DMS114 treated with DMSO at 0.1 percent for 48 hours (cell line): ENCODE results near the gene CHN1.
A peak's percentile ranks its signal among the peaks of the same experiment; 100 is the strongest.

ENCODE experiments used
- DNase-seq: peaks from one replicate; lab custom pipeline; 2025; ENCODE audit not compliant: unreplicated experiment; lab: John Stamatoyannopoulos, UW

The CHN1 gene

DNA sequence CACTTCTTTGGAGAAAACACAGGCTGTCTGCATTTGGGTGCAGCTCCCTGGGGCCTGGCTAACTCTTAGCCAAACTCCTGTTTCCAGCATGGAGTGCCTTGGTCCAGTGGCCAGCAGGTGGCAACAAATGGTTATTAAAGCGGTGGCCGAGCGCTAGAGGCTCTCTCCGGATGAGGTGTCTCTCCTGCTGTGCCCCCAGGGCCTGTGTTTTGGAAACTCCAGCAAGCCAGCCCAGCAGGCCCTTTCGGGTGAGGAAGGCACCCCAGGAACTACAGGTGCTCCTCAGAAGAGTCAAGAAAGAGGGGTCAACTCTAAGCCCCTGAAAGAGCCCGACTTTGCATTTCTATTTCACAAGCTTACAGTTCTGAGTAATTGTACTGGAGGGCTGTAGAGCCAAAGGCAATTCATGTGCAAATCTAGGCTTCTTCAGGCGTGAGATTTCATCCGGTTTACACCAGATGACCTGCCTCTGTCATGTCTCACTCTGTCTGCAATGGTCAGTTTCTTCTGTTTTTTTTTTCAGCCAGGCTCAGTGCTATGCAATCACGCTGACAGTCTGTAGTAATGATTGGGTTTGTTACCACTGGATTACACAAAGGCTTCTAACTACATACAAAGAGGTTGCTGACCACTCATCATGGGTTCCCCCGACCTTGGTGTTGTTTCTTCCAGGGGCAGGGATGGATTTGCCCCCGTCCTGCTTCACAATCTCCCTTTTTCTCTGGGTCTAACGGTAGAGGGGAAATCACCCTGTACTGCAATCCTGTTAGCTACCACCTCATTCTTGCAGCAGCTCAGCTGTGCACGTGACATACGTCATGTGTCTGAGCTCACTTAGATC, 233.3 kb downstream of the CHN1 start:
- DNase-seq, result peak; percentile 32

DNA sequence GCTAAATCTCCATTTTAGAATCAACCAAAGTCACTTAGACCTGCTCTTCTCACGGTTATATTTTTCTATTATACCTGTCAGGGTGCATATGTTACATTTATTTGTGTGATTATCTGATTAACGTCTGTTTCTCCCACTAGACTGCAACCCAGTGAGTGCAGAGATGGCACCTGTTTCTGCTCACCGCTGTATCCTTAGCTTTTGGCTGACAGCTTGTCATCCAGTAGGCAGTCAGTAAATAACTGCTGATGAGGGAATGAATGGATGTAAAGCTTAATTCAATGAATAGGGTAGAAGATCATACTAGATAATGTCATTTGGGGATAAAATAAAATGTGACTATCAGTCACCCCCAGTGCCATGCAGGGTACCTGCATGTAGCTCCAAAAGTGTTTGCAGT, 234.0 kb downstream of the CHN1 start:
- DNase-seq, result no peak

DNA sequence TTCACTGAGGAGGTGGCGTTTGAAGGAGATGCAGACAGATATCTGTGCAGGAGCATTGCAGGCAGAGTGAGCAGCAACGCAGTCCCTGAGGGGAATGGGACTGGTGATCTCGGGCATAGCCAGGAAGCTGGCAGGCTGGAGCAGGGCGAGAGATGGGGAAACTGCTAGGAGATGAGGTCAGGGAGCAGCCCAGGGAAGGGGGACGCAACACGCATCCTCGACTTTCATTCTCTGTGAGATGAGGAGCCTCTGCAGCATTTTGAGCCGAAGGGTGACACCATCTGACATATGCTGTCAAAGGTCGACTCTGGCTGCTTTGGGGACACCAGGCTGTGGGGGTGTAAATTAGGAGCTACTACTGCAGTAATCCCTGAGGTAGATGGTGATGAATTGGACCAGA, 236.6 kb downstream of the CHN1 start:
- no peak for DNase-seq

DNA sequence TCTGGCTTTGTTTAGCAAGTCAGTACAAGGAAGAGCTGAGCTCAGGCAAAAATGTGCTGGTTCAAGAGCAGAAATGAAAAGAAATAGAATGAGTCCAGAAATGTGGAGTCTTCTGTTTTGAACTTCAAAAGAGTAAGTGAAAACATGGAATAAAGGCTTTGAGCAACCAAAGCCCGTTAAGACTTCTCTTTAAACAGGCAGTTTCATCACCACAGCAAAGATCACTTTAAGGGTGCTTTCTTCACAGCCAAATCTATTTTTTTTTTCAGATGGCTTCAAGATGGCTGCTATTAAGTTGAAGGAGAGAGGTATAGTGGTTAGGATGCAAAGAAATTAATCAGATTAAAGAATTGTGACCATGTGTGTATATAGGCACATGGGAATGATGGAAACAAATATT, 238.9 kb downstream of the CHN1 start:
- DNase-seq, result no peak

DNA sequence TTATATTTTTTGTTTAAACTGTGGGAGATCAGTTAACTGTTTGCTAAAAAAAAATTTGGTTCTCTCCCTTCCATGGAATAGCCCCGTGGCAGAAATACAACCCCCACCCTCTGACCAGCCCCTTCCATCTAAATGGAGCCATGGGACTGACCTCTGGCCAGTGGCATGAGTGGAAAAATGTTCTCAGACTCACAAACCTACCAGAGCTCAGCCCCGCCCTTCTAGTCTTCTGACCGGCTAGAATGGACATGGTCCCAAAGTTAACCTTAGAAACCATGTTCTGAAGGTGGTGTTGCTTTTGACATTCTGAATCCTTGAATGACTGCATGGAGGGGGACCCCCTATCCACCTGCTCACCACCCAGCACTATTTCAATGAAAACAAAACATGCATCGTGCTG, 239.6 kb downstream of the CHN1 start:
- no peak for DNase-seq

DNA sequence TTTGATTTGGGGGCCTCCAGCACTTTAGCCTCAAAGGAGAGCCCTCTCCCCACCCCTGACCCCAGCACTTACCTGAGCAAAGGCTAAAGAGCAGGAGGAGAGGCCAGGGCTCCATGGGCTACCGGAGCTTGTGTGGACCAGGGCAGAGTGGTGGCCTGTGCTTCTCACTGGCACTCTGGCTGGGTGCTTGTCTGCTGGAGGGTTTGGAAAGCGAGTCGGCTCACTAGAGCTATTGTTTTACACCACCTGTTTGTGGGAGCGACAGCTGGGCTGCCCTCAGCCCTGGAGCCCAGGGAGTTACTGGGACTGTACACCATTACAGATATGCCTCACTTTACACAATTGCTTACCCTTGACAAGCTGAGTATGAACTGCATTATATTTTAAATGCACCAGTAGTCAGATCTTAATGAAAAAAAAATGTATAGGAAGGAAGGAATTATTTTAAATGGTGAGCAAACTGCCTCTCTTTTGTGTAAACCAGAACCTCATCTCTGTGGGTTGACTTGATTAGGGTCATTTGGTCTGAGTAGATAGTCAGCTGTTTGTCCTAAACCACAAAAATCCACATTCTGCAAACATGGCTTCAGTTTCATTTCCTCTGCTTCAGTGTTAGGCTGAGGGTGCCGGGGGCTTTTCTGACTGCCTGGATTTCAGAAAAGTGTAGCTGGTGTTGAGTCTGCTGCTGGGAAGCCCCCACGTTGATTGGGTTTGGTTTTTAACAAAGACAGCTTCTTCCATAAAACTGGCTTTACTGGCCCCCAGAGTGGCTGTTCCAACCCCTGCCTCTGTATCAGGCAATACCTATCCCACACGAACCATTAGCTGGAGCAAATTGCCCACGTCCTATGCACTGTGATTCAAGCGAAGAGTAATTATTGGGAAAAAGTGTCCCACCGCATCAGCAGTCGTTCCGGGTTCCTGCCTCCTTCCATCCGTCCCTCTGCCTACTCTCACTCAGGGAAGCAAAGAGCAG, 240.6 kb downstream of the CHN1 start, which contains the start of gene CHRNA1:
CHRNA1 (minus strand) TSS at position 193 of the 976 bp plus-strand sequence; CDS start at position 115, 78 bp downstream.
- DNase-seq, result no peak

DNA sequence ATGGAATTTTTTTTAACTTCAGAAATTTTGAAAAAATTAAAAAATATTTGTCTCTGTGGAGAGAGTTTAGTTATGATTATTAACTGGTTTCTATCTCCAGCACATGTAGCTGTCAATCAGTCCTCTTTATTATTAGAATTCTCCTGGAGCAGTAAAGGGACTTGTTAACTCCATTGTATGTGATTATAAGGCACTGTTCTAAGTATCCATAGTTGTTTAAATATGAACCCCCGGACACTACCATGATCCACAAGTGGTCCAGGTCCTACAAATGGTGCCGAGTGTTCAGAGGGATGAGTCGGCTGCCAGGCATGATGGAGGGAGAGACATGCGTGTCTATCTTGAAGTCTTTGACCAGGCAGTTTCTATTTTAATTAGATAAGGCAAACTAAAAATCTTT, 241.4 kb downstream of the CHN1 start:
- DNase-seq, result no peak

DNA sequence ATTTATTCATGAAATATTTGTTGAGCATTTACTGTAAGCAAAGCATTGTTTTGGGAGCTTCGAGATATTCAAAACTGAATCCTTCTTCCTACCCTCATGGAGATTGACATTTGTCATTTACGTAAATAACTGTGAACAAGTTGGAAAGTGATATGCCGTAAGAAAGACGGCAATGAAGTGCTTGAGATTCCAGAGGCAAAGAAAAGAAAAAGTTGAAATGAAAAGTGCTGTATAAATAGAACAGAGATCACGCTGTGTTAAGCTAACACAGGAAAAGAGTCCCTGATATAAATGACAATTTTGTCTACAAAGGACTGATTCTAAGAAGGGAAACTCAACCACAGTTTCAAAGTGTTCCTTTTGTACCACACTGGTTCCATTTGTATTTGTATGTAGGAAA, 242.7 kb downstream of the CHN1 start:
- no peak for DNase-seq

DNA sequence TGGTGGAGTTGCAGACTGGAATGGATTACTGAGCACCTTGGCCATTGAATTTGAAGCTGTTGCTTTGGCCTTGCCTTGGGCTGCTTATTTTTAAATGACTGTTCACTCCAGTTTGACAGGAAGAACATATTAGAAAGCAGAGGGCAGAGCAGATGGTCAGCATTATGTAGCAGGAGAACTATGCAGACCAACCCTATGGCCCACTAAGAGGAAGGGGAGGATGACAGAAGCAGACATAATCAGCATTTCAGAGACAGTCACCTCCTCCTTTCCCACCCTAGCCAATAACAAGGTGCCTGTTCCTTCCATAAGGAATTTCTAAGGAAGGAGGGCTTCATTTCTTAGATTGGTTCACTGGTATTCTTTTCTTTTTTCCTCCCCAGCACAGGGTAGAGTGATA, 243.3 kb downstream of the CHN1 start:
- no peak for DNase-seq

DNA sequence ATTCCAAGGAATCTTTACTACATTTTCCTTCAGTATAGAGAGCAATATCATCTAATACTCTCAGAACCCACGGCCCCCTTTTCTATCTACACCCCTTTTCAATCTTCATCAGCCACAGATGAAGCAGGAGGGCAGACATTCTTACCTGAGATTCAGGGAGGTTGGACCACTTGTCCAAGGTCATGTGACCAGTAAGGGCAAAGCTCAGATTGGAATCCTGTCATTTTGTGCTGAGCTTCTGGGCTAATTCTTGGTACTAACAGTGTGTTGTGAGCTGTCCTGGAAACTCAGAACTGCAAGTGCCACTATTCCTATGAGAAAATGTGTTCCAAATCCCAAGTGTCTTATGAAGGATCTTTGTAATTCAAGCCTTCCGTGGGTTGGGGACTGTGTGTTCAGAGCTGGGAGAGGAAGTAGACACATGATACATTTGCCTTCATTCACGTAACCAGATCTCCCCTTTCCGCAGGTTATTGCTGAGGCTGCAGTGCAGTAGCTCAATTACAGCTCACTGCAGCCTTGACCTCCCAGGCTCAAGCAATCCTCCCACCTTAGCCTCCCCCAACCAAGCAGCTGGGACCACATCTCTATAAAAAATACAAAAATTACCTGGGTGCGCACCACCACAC, 244.2 kb downstream of the CHN1 start:
- DNase-seq, result no peak

DNA sequence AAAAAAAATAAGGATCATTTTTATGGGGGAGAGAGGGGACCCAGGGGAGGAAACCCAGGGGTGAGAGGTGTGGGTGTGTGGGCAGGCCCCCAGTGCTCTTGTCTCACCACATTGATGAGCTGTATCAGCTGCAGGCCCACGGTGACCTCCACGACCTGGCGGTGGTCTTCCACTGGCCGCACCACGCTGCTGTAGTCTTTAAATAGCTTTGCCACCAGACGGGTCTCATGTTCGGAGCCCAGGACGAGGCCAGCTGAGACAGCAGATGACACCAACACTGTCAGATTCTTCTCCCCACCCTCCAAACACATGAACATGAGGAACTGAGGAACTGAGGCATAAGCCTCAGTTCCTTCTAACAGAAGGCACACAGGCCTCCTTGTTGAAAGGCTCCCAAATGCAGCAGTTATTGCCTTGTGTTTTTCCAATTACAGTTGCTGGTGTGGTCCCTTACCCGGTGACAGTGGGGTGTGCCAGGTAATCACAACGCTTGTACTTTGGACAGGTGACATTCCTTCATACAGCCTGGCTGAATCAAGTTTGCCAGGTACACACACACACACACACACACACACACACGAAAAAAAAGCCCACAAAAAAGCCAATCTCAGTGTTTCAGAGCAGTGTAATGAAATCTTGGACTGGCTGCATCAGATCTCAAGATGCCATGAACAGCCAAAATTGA, 245.7 kb downstream of the CHN1 start:
- no peak for DNase-seq

DNA sequence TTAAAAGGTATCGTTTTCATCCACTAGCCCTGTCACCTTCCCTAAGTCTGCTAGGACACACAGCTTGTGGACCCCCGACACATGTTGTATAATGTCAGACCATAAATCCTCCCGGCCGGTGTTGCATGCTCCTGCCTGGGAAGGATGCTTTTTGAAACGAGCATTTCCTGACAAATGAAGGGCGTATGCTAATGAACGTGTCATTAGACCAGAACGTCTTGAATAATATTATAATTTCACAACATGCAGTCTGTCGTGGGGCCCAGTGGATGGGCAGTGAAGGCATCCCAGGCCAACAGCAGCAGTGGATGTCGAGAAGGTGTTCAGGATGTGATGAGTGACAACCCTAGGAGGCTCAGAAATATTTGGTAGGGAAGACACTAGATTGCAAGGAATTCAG, 248.4 kb downstream of the CHN1 start:
- DNase-seq, result no peak

DNA sequence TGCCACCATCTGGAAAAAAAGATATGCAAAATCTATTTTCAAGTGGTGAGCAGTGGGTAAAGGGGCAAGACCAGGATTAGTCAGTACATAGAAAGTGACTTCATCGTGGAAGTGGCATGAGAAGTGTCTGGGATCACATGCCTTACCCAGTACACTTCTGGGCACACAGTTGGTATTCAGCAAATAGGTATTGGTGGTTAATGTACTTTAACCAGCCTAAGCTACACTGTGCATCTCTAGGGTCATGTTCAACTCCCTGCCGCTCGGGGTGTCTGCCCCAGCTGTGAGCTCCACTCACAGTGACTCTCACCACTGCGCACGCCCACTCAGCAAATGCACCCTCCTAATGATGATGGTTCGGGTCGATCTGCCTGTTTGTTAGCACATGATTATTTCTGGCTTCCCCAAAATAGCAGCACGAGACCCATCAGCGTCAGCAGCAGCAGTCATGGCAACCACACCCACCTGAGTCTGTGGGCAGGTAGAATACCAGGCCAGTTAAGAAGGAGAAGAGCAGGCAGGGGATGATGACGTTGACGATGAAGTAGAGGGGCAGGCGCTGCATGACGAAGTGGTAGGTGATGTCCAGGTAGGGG, 252.0 kb downstream of the CHN1 start:
- no peak for DNase-seq

DNA sequence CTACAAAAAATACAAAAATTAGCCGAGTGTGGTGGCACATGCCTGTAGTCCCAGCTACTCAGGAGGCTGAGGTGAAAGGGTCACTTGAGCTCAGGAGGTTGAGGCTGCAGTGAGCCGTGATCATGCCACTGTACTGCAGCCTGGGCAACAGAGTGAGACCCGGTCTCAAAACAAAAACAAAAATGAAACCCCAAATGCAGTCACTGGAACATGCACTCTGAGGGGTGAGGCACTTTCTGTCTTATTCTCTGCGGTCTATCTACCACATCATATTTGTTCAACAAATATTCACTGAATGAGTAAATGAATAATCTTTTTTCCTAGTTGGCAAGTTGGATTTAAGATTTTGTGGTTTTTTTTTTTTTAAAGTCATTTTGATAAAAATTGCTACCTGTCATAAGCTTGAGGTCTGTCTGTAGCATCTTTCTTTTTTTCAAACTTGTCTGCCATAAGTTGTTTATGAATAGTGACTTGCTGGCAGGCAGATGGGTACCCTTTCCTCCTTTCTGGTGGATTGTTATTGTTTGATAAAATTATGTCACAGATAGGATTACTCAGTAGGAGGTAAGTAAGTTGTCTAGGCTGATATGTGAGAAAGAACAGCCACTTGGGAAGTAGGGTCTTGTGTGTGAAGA, 252.7 kb downstream of the CHN1 start:
- DNase-seq, result no peak

DNA sequence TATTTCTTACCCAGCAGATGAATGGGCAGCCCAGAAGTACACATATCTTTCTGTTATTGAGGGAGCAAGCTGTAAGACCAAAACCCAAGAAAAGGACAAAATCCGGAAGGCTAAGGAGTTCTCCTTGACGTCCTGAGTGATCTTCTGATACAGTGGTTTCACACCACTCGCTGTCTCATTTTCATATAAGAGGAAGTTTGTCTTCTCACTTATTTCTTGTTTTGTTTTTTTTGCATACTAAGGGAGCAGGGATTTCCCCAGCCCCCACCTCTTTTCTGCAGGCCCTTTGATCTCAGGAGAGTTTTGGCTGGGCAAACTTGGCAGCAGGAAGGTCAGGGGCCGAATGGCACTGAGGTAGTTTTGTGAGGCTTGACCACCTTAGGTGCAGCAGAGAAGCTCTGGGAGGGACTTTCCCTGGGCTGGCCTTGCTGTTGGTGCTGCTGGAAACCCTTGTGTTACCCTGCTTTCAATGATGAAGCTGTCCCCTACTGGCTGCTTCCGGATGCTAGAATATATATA, 254.2 kb downstream of the CHN1 start:
- no peak for DNase-seq

DNA sequence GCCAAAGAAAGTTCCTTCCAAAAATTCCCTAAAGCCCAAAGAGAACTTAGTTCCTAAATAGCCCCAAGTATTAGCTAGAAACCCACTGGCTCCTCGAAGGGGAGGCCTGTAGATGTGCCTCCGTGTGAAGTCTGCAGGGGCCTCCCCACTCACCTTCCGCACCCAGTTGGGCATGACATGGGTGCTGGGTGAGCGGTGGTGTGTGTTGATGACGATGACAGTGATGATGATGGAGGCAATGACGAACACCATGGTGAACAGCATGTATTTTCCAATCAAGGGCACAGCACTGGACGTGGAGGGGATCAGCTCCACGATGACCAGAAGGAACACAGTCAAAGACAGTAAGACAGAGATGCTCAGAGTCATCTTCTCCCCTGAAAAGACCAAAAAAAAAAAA, 255.4 kb downstream of the CHN1 start:
- DNase-seq, result no peak

DNA sequence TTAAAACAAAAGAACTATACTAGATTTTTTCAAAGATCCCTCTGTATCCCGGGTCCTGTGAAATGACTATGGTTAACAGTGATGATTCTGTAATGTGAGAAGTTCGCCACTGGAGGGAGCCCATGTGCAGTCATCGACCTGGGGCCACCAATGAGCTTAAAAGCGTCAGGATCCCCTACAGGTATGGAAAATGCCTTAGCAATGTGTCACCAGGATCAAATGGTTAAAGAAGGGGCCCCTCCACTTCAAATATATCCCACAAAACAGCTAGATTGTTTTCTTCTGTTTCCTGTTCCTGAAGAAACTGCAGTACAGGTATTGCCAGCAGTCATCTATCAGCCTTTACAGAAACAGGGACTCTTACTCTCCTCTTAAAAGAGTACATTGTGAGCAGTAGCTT, 256.2 kb downstream of the CHN1 start:
- DNase-seq, result peak; percentile 10
